Kidney epithelial cell (primary cell): ENCODE results near the gene ABTB2. TPM values are rescaled to one million over a fixed set of nuclear protein-coding genes. Genes with fewer than 3 reads are reported as not detected.

Experiments used
- DNase-seq: peaks from one replicate; pipeline ENCODE4 v3.0.0-alpha.2; 2010; ENCODE audit warnings: low read depth
- H3K27me3 ChIP-seq: 2 replicates; pipeline ENCODE4 v1.6.0; 2011; ENCODE audit warnings: low read length; ENCODE audit not compliant: control insufficient read depth, insufficient read depth
- H3K36me3 ChIP-seq: 2 replicates; pipeline ENCODE4 v1.5.1; 2011; ENCODE audit warnings: low read length; ENCODE audit not compliant: control insufficient read depth, insufficient read depth
- H3K4me3 ChIP-seq: 2 replicates; pipeline ENCODE4 v1.5.1; 2011; ENCODE audit warnings: low read depth, mild to moderate bottlenecking, control low read depth, low read length
- total RNA-seq: library from RNA; depleted of rRNA; stranded (reverse); fragments of >200 nt; gene quantifications from 2 replicates; pipeline ENCODE4 v1.2.3, GENCODE V29; 2015
- TF ChIP-seq, protein P1 (sequence below): IDR thresholded peaks from 2 replicates; pipeline ENCODE4 v1.5.1; 2011; ENCODE audit warnings: mild to moderate bottlenecking, moderate library complexity, low read length, control low read depth, inconsistent platforms; ENCODE audit not compliant: insufficient read depth, poor library complexity, severe bottlenecking

Gene ABTB2
- total RNA-seq, 1 donor from 2014 or later = 26.8 TPM

DNA sequence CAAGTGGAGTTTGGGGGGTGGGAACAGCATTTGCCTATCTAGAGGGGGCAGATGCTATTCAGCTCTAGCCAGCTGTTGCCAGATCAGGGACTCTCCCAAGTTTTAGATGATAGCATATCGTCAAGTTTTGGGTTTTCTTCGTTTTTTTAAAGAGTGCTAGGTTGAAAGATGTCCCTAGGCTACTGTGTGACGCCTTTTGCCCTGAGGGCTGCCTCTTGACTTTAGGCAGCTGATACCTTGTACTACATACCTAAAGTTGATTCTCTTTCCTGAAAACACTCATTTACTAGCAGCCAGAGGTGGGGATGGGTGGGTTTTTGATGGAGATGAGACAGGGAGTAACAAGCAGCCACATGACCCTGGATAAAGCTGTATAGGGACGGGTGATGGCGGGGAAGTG, 87.1 kb downstream of the ABTB2 start:
- DNase-seq = no peak
- TF ChIP-seq, protein P1, sequence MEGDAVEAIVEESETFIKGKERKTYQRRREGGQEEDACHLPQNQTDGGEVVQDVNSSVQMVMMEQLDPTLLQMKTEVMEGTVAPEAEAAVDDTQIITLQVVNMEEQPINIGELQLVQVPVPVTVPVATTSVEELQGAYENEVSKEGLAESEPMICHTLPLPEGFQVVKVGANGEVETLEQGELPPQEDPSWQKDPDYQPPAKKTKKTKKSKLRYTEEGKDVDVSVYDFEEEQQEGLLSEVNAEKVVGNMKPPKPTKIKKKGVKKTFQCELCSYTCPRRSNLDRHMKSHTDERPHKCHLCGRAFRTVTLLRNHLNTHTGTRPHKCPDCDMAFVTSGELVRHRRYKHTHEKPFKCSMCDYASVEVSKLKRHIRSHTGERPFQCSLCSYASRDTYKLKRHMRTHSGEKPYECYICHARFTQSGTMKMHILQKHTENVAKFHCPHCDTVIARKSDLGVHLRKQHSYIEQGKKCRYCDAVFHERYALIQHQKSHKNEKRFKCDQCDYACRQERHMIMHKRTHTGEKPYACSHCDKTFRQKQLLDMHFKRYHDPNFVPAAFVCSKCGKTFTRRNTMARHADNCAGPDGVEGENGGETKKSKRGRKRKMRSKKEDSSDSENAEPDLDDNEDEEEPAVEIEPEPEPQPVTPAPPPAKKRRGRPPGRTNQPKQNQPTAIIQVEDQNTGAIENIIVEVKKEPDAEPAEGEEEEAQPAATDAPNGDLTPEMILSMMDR = no peak
- no peaks in the 10 kb centered on the region for H3K36me3 ChIP-seq
- H3K27me3 ChIP-seq = no peaks in the 10 kb centered on the region
- no peak overlapping the region for H3K4me3 ChIP-seq

DNA sequence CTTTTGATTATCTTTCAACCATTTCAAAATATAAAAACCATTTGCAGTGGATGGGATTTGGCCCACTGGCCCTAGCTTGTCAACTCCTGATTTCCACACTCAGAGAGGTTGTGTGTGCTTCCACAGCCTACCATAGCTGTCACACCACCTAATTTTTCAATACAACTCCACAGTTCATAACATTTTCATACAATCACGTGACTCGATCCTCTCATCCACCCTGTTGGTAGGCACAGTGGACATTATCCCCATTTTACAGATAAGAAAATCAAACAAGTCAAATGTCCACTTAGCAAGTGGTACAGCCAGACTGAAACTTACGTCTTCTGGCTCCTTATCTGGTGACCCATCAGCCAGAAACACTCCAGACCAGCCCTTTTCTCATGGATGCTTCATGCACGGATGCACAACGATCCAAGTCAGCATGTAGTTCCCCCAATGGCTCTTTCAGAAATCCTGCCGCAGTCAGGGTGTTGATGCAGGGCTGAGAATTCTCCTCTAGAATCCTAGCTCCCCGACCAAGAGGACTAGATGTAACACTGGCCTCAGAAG, 88.0 kb downstream of the ABTB2 start:
- Histone ChIP-seq H3K27me3 (no peaks in the 10 kb centered on the region), H3K36me3 (no peaks in the 10 kb centered on the region), H3K4me3 (no peak overlapping the region)
- DNase-seq = no peak
- TF ChIP-seq, protein P1 = no peak

DNA sequence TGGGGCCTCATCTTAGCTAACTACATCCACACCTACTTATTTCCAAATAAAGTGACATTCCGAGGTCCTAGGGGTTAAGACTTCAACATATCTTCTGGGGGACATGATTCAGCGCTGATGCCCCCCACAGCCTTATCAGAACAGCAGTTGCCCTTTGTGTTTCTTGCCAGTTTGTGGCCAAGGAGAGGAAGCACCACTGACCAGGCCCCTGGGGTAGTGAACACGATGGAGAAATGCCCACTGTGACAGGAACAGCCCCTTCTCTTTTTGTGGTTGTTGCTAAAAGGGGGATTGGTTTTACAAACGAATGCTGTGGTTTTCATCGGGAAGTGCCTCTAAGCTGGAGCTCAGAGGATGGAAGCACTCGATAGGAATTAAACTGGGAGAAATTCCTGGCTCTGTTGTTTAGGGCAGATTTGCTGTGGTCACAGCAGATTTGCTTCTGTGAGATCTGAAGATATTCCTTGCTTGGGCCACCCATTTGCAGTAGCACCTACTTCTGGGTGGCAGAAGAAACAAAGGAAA, 88.8 kb downstream of the ABTB2 start:
- Histone ChIP-seq H3K27me3 (no peaks in the 10 kb centered on the region), H3K36me3 (peaks cover 1% of the 10 kb centered on the region), H3K4me3 (no peak overlapping the region)
- no peak for DNase-seq
- TF ChIP-seq, protein P1 = no peak

DNA sequence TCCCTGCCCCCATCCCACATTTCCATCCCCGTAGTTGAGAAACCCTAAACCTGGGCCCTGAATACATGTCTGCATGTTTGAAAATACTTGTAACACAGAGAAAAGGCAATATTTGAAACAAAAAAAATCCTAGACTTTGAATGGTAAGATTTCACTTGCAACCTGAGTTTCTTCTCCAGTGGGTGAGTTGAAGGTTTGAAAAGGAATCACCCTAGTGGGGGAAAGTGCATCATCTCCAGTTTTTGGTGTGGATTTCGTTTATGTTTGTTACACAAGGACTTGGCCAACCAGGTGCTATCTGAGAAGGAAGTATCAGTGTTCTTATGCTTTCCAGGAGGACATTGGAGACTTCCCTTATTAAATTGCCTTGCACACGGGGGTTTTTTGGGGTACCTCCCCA, 90.4 kb downstream of the ABTB2 start:
- TF ChIP-seq, protein P1 = no peak
- H3K27me3 ChIP-seq = no peaks in the 10 kb centered on the region

DNA sequence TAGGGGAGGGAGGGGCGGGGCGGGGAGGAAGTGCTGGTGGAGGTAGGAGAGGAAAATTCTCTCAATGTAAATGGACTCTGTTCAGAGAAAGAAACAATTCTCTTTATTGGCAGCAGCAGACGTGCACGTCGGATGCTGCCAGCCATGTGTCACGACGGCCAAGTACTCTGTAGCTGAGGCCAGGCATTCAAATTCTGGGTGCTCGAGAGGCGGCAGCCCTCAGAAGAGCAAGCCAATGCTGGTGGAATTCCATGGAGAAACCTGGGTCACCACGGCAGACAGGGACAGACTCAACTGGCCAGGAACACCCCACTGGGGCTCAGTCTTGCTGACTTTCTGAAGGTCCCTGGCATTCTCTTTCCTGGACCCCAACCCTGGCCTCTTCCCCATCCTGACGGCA, 90.8 kb downstream of the ABTB2 start:
- no peaks in the 10 kb centered on the region for H3K27me3 ChIP-seq
- no peak overlapping the region for H3K4me3 ChIP-seq
- DNase-seq = no peak
- peaks cover 1% of the 10 kb centered on the region for H3K36me3 ChIP-seq
- TF ChIP-seq, protein P1 = no peak

More for the DNA sequence above, 90.4 kb downstream of the ABTB2 start:
- peaks cover 1% of the 10 kb centered on the region for H3K36me3 ChIP-seq
- no peak for DNase-seq
- H3K4me3 ChIP-seq = no peak overlapping the region
